Measurements from ENCODE around the gene YEATS4. TPM values are rescaled to one million over a fixed set of nuclear protein-coding genes. Genes with fewer than 3 reads are reported as not detected.

Gene YEATS4
- polyA plus RNA-seq, 3 donors, result 6.6 to 20.9 (median 16.0) TPM

- H3K4me1 ChIP-seq (ENCODE audit: control insufficient read depth in 1 of 2, insufficient read depth in 2 of 2, low read length in 2 of 2), result no peaks in the 10 kb centered on the region
- Mint-ChIP-seq H3K4me1 (no peaks in the 10 kb centered on the region), H3K36me3 (no peaks in the 10 kb centered on the region), H3K9me3 (no peaks in the 10 kb centered on the region), H3K27me3 (ENCODE audit: low read depth in 3 of 3) (peaks cover 0 to 5% (median 2%) of the 10 kb centered on the region in 3 donors), H3K4me3 (no peak overlapping the region), H3K27ac (no peak overlapping the region)
- WGBS (ENCODE audit: insufficient coverage), result no CpG with 5 or more reads among the region's 1 CpG
- intact Hi-C loops (cut with micrococcal nuclease), result no loop called here
- H3K4me2 ChIP-seq (replicated peaks; ENCODE audit: extremely low read depth, low read length, poor library complexity, severe bottlenecking), result no peak overlapping the region
- H3K79me2 ChIP-seq (ENCODE audit: insufficient read depth, low read length), result no peaks in the 10 kb centered on the region
- no peaks in the 10 kb centered on the region for H4K20me1 ChIP-seq (ENCODE audit: insufficient read depth, low read length)
- no peak overlapping the region for H3K9ac ChIP-seq (ENCODE audit: insufficient read depth, low read length, poor library complexity, severe bottlenecking)
- no peaks in the 10 kb centered on the region for H3K36me3 ChIP-seq (replicated peaks in 1 of 2; ENCODE audit: control insufficient read depth in 1 of 2, insufficient read depth in 2 of 2, low read length in 2 of 2)
- H3K27ac ChIP-seq (ENCODE audit: low read depth in 1 of 2, low read length in 2 of 2), result no peak overlapping the region
- H3K9me3 ChIP-seq (replicated peaks in 1 of 2; ENCODE audit: control insufficient read depth in 1 of 2, insufficient read depth in 1 of 2, low read length in 2 of 2), result no peaks in the 10 kb centered on the region
- DNase-seq, result no peak
- no peak for TF ChIP-seq CTCF (IDR thresholded peaks at IDR 0.05)
- no peak overlapping the region for H3K4me3 ChIP-seq (replicated peaks in 1 of 3; ENCODE audit: low read depth in 2 of 3, low read length in 3 of 3)
- no peak overlapping the region for H2AFZ ChIP-seq (ENCODE audit: insufficient read depth, low read depth, low read length, poor library complexity, severe bottlenecking)
- no peaks in the 10 kb centered on the region for H3K27me3 ChIP-seq (ENCODE audit: control insufficient read depth in 2 of 2, insufficient read depth in 2 of 2, low read length in 2 of 2)
Observed at GRCh38 chr12:69435644-69436043, 76.1 kb downstream of the YEATS4 start.

- Mint-ChIP-seq H3K36me3 (no peaks in the 10 kb centered on the region), H3K9me3 (no peaks in the 10 kb centered on the region), H3K27me3 (ENCODE audit: low read depth in 3 of 3) (peaks cover 0 to 5% (median 2%) of the 10 kb centered on the region in 3 donors), H3K4me1 (no peaks in the 10 kb centered on the region), H3K4me3 (no peak overlapping the region), H3K27ac (no peak overlapping the region)
- Histone ChIP-seq H3K79me2 (ENCODE audit: insufficient read depth, low read length) (no peaks in the 10 kb centered on the region), H3K27ac (ENCODE audit: low read depth in 1 of 2, low read length in 2 of 2) (no peak overlapping the region), H3K4me3 (replicated peaks in 1 of 3; ENCODE audit: low read depth in 2 of 3, low read length in 3 of 3) (no peak overlapping the region), H3K36me3 (replicated peaks in 1 of 2; ENCODE audit: control insufficient read depth in 1 of 2, insufficient read depth in 2 of 2, low read length in 2 of 2) (no peaks in the 10 kb centered on the region), H3K9ac (ENCODE audit: insufficient read depth, low read length, poor library complexity, severe bottlenecking) (no peak overlapping the region), H3K9me3 (replicated peaks in 1 of 2; ENCODE audit: control insufficient read depth in 1 of 2, insufficient read depth in 1 of 2, low read length in 2 of 2) (no peaks in the 10 kb centered on the region), H3K4me2 (replicated peaks; ENCODE audit: extremely low read depth, low read length, poor library complexity, severe bottlenecking) (no peak overlapping the region), H3K27me3 (ENCODE audit: control insufficient read depth in 2 of 2, insufficient read depth in 2 of 2, low read length in 2 of 2) (no peaks in the 10 kb centered on the region), H4K20me1 (ENCODE audit: insufficient read depth, low read length) (no peaks in the 10 kb centered on the region), H3K4me1 (ENCODE audit: control insufficient read depth in 1 of 2, insufficient read depth in 2 of 2, low read length in 2 of 2) (no peaks in the 10 kb centered on the region), H2AFZ (ENCODE audit: insufficient read depth, low read depth, low read length, poor library complexity, severe bottlenecking) (no peak overlapping the region)
- TF ChIP-seq CTCF (IDR thresholded peaks at IDR 0.05), result no peak
- intact Hi-C loops (cut with micrococcal nuclease), result no loop called here
- no CpG with 5 or more reads among the region's 2 CpGs for WGBS (ENCODE audit: insufficient coverage)
- no peak for DNase-seq
Observed at GRCh38 chr12:69437073-69437472, 77.5 kb downstream of the YEATS4 start.
